K562 (cell line): ENCODE data around the gene SYNE1. TPM values are rescaled to one million over a fixed set of nuclear protein-coding genes. Genes with fewer than 3 reads are reported as not detected.

Experiments used
- ATAC-seq: fragments of 200-7000 bp; cut with Tn5 transposase; 3 replicates; pipeline ENCODE4 v1.9.1; 2020; ENCODE audit warnings: moderate library complexity
- BruUV-seq: library from RNA; stranded (reverse); fragments of 400-500 nt; replicated peaks from 2 replicates; lab custom pipeline; 2021; lab: Mats Ljungman, UMichigan
- CTCF ChIA-PET: fragments of 300-600 bp; formaldehyde crosslinking; extraction: SDS; loops from one replicate; lab custom pipeline; 2021; ENCODE audit warnings: low intra/inter-chr PET ratio; lab: Yijun Ruan, JAX
- POLR2A ChIA-PET: fragments of 300-600, 350-650 bp; sonication (Branson Sonifier 250); formaldehyde crosslinking; extraction: SDS; loops from one replicate; lab custom pipeline; 2021; ENCODE audit warnings: antibody characterized with exemption, inconsistent platforms; lab: Yijun Ruan, JAX
- DNase-seq, 4 experiments: peaks; one replicate each; pipeline versions ENCODE4 v3.0.0 to v3.0.0-alpha.2; 2011 to 2018; ENCODE audit warnings: low spot score in 3 of 4, mixed read lengths in 3 of 4; ENCODE audit errors: extremely low read depth in 1 of 4
- FAIRE-seq: peaks from 2 replicates; lab custom pipeline; 2011; peaks lifted over from hg19 to GRCh38; lab: Jason Lieb, UNC
- H2AFZ ChIP-seq: 2 replicates; pipeline ENCODE4 v1.6.0; 2011; ENCODE audit warnings: low read depth, low read length, control low read depth, inconsistent platforms
- H3K27ac ChIP-seq: fragments of 200-600 bp; 3 replicates; pipeline ENCODE4 v1.8.0; 2011; ENCODE audit warnings: low read depth, mild to moderate bottlenecking, control low read depth, inconsistent platforms, low read length, moderate library complexity, mixed read lengths; ENCODE audit errors: extremely low read depth
- H3K27me3 ChIP-seq, 2 experiments: fragments of 300-600 bp in 1 of 2; 2 replicates in 1 of 2; 3 replicates in 1 of 2; pipeline versions ENCODE4 v1.6.0 to v1.8.0; 2011; ENCODE audit warnings: inconsistent platforms in 2 of 2, low read length in 2 of 2, mild to moderate bottlenecking in 1 of 2, mixed read lengths in 1 of 2, moderate library complexity in 1 of 2; ENCODE audit not compliant: control insufficient read depth in 2 of 2, insufficient read depth in 2 of 2
- H3K36me3 ChIP-seq: fragments of 300-600 bp; 3 replicates; pipeline ENCODE4 v1.8.0; 2011; ENCODE audit warnings: mild to moderate bottlenecking, low read length, inconsistent platforms; ENCODE audit not compliant: control insufficient read depth, insufficient read depth
- H3K4me1 ChIP-seq, 2 experiments: fragments of 200-600 bp in 1 of 2; replicated peaks in 1 of 2; 2 replicates in 1 of 2; 3 replicates in 1 of 2; pipeline versions ENCODE4 v1.5.1 to v1.8.0; 2011; ENCODE audit warnings: inconsistent platforms in 2 of 2, low read length in 2 of 2, mild to moderate bottlenecking in 1 of 2, mixed read lengths in 1 of 2, moderate library complexity in 1 of 2; ENCODE audit not compliant: control insufficient read depth in 2 of 2, insufficient read depth in 2 of 2
- H3K4me2 ChIP-seq: 2 replicates; pipeline ENCODE4 v1.6.1; 2011; ENCODE audit warnings: low read length, control low read depth, inconsistent platforms, mixed read lengths; ENCODE audit not compliant: insufficient read depth
- H3K4me3 ChIP-seq: fragments of 200-600 bp; sonication (generic), shearing (Covaris generic); 2 replicates; pipeline ENCODE4 v1.5.1; 2016; ENCODE audit warnings: control low read depth, inconsistent platforms
- H3K79me2 ChIP-seq: fragments of 200-600 bp; 3 replicates; pipeline ENCODE4 v1.8.0; 2011; ENCODE audit warnings: low read length, inconsistent platforms; ENCODE audit not compliant: control insufficient read depth, insufficient read depth
- H3K9ac ChIP-seq, 2 experiments: 2 replicates each; pipeline versions ENCODE4 v1.6.0 to v1.6.1; 2011; ENCODE audit warnings: low read depth in 2 of 2, low read length in 2 of 2, control low read depth in 1 of 2, inconsistent platforms in 1 of 2, mild to moderate bottlenecking in 1 of 2, mixed read lengths in 1 of 2; ENCODE audit not compliant: insufficient read depth in 1 of 2
- H3K9me1 ChIP-seq: one replicate; pipeline ENCODE4 v1.6.0; 2011; ENCODE audit warnings: inconsistent platforms, mild to moderate bottlenecking, low read length, moderate library complexity; ENCODE audit not compliant: control insufficient read depth, insufficient read depth
- H3K9me3 ChIP-seq: replicated peaks from 2 replicates; pipeline ENCODE4 v1.5.1; 2011; ENCODE audit warnings: low read depth, low read length, inconsistent platforms; ENCODE audit not compliant: control insufficient read depth, insufficient read depth
- H4K20me1 ChIP-seq: replicated peaks from 2 replicates; pipeline ENCODE4 v1.6.1; 2011; ENCODE audit warnings: low read length, inconsistent platforms, mixed read lengths; ENCODE audit not compliant: control insufficient read depth, insufficient read depth
- ERF ChIP-seq: fragments of 450-650 bp; formaldehyde crosslinking; IDR thresholded peaks from 2 replicates; pipeline ENCODE4 v1.4.0; 2020; ENCODE audit warnings: mild to moderate bottlenecking, mixed read lengths
- FOXA1 ChIP-seq: fragments of 450-650 bp; IDR thresholded peaks from 2 replicates; pipeline ENCODE4 v1.6.1; 2016; ENCODE audit warnings: mild to moderate bottlenecking, borderline replicate concordance
- FUS ChIP-seq: fragments of 200-400 bp; formaldehyde crosslinking; optimal IDR thresholded peaks from 2 replicates; pipeline ENCODE3; 2017; ENCODE audit warnings: low read depth, low read length
- HOXB6 ChIP-seq: fragments of 250-450 bp; sonication (Bioruptor Pico); IDR thresholded peaks from 2 replicates; pipeline ENCODE4 v1.5.1; 2022; ENCODE audit warnings: mild to moderate bottlenecking, borderline replicate concordance
- MITF ChIP-seq: IDR thresholded peaks from 2 replicates; pipeline ENCODE4 v1.6.1; 2014; ENCODE audit warnings: antibody characterized with exemption
- NR2C1 ChIP-seq, 2 experiments: fragments of 450-650 bp; IDR thresholded peaks; 2 replicates each; pipeline ENCODE4 v1.6.1; 2017; ENCODE audit warnings: mild to moderate bottlenecking in 2 of 2, antibody characterized with exemption in 1 of 2, inconsistent platforms in 1 of 2, missing compliant biosample characterization in 1 of 2, missing genetic modification characterization in 1 of 2
- PHF8 ChIP-seq: fragments of 200-600 bp; sonication (generic); IDR thresholded peaks from 2 replicates; pipeline ENCODE4 v1.6.1; 2012; ENCODE audit warnings: mixed run types, mild to moderate bottlenecking, inconsistent platforms, low read length, moderate library complexity, borderline replicate concordance
- POLR2A ChIP-seq: fragments of 450-650 bp; conservative IDR thresholded peaks from 2 replicates; pipeline ENCODE4 v1.6.1; 2016
- RBM25 ChIP-seq: fragments of 200-400 bp; formaldehyde crosslinking; IDR thresholded peaks from 2 replicates; pipeline ENCODE4 v1.6.1; 2018; ENCODE audit warnings: low read length, low read depth, moderate library complexity; ENCODE audit not compliant: severe bottlenecking
- SLC30A9 ChIP-seq: fragments of 250-450 bp; sonication (Bioruptor Pico); IDR thresholded peaks from 2 replicates; pipeline ENCODE4 v1.8.0; 2022; ENCODE audit warnings: mild to moderate bottlenecking, moderate library complexity
- SRSF9 ChIP-seq: fragments of 200-400 bp; formaldehyde crosslinking; IDR thresholded peaks from 2 replicates; pipeline ENCODE4 v1.6.1; 2017; ENCODE audit warnings: low read depth, low read length, borderline replicate concordance
- TCF3 ChIP-seq: sonication (generic); formaldehyde crosslinking; IDR thresholded peaks from 2 replicates; pipeline ENCODE4 v1.4.0; 2020; ENCODE audit warnings: mild to moderate bottlenecking, missing genetic modification reagents
- TCF7L2 ChIP-seq: fragments of 150-350 bp; IDR thresholded peaks from 2 replicates; pipeline ENCODE4 v1.6.1; 2016; ENCODE audit warnings: low read depth, mild to moderate bottlenecking, low read length, moderate library complexity
- THAP12 ChIP-seq: fragments of 250-450 bp; sonication (Bioruptor Pico); IDR thresholded peaks from 2 replicates; pipeline ENCODE4 v1.9.0; 2021; ENCODE audit warnings: mild to moderate bottlenecking, inconsistent platforms
- ZNF253 ChIP-seq: fragments of 250-450 bp; sonication (Bioruptor Pico); conservative IDR thresholded peaks from 2 replicates; pipeline ENCODE4 v1.6.1; 2021; ENCODE audit warnings: mild to moderate bottlenecking
- WGBS: fragments of 100-300 bp; shearing (Covaris generic); methylation state at CpG from one replicate; pipeline ENCODE4 v1.1.6; 2016; ENCODE audit warnings: low coverage, mixed read lengths; ENCODE audit not compliant: insufficient coverage; ENCODE audit errors: missing lambda C conversion rate; 5-methylcytosine and 5-hydroxymethylcytosine counted together
- in situ Hi-C: fragments of 300-500 bp; cut with MboI; formaldehyde crosslinking; loops from 4 replicates; pipeline ENCODE4 v1.15.0; 2018; ENCODE audit warnings: inconsistent platforms, mixed read lengths
- intact Hi-C: fragments of 100-400 bp; cut with micrococcal nuclease; formaldehyde crosslinking; loops from 2 replicates; pipeline ENCODE4 v1.14.2; 2022
- polyA plus RNA-seq, 8 experiments: library from polyadenylated mRNA; depleted of rRNA in 4 of 8; stranded (reverse) in 5 of 8; unstranded in 3 of 8; fragments of >200 nt; fragmentation: Nextera tagmentation in 2 of 8; fragmentation: Illumina TruSeq in 1 of 8; extraction: Ambion mirVana in 2 of 8; extraction: Trizol in 1 of 8; gene quantifications; 2 replicates each; pipeline versions ENCODE4 v1.2.1 to v1.2.3, GENCODE V29; 2011 to 2014; ENCODE audit warnings: inconsistent platforms in 1 of 8, missing spikeins in 1 of 8
- total RNA-seq, 7 experiments: library from RNA; depleted of rRNA in 6 of 7; stranded (reverse); fragments of >200 nt in 6 of 7; fragmentation: Illumina TruSeq in 2 of 7; extraction: Trizol in 2 of 7; gene quantifications; 2 replicates each; pipeline versions ENCODE4 v1.2.1 to v1.2.3, GENCODE V29; 2011 to 2021; ENCODE audit warnings: low replicate concordance in 1 of 7

Gene SYNE1
- total and polyA plus RNA-seq, 9 of the 15 experiments (the other 6 are each of a cell fraction or from before 2014, with no cell fraction given) = under 0.01 to 0.42 (median 0.08) TPM; not detected in 1

GRCh38 chr6:152508477-152508876 is 128.7 kb downstream of the SYNE1 start:
- TF ChIP-seq SRSF9 (no peak), ERF (no peak), POLR2A (no peak), FUS (no peak), ZNF253 (CRISPR knock-in tag) (no peak)
- no peak overlapping the region for H3K27ac ChIP-seq
- ChIA-PET POLR2A (interaction anchor here (0.5 kb wide), 1 partner anchor 916 kb away, joined by 3 read pairs; no protein-coding TSS in a partner anchor), CTCF (no interaction called here)
- no peaks in the 10 kb centered on the region for H3K9me1 ChIP-seq
- in situ Hi-C loops = no loop called here
- H4K20me1 ChIP-seq = no peaks in the 10 kb centered on the region
- H3K27me3 ChIP-seq = no peaks in the 10 kb centered on the region
- no peaks in the 10 kb centered on the region for H3K36me3 ChIP-seq
- DNase-seq = no peak
- intact Hi-C loops = no loop called here
- no peak for FAIRE-seq
- WGBS = 2% methylated on average over 2 of the region's 2 CpGs
- no peak overlapping the region for H3K4me2 ChIP-seq
- no peak overlapping the region for H2AFZ ChIP-seq
- H3K9ac ChIP-seq = no peak overlapping the region
- H3K4me3 ChIP-seq = no peak overlapping the region
- H3K4me1 ChIP-seq = no peaks in the 10 kb centered on the region
- no peaks in the 10 kb centered on the region for H3K79me2 ChIP-seq
- no peaks in the 10 kb centered on the region for H3K9me3 ChIP-seq
- no TSS peak for BruUV-seq
- ATAC-seq = no peak

GRCh38 chr6:152503546-152503945 is 133.6 kb downstream of the SYNE1 start:
- H3K4me1 ChIP-seq = no peaks in the 10 kb centered on the region
- H3K27ac ChIP-seq = no peak overlapping the region
- intact Hi-C loops (no loop called here), in situ Hi-C loops (no loop called here)
- no peaks in the 10 kb centered on the region for H3K36me3 ChIP-seq
- no peaks in the 10 kb centered on the region for H3K27me3 ChIP-seq
- H4K20me1 ChIP-seq = no peaks in the 10 kb centered on the region
- no peak overlapping the region for H3K4me2 ChIP-seq
- DNase-seq (no peak), FAIRE-seq (no peak), ATAC-seq (no peak)
- ChIA-PET CTCF (no interaction called here), POLR2A (no interaction called here)
- no peak overlapping the region for H3K9ac ChIP-seq
- no peak overlapping the region for H3K4me3 ChIP-seq
- BruUV-seq = no TSS peak
- H3K9me1 ChIP-seq = no peaks in the 10 kb centered on the region
- no peaks in the 10 kb centered on the region for H3K79me2 ChIP-seq
- H2AFZ ChIP-seq = no peak overlapping the region
- 0% methylated on average over 3 of the region's 3 CpGs for WGBS
- H3K9me3 ChIP-seq = no peaks in the 10 kb centered on the region
- no peak for TF ChIP-seq TCF3
- no peak for TF ChIP-seq MITF
- TF ChIP-seq HOXB6 = no peak
- no peak for TF ChIP-seq NR2C1 (IDR thresholded peaks at IDR 0.05)
- no peak for TF ChIP-seq NR2C1 (tag; IDR thresholded peaks at IDR 0.05)
- no peak for TF ChIP-seq PHF8
- no peak for TF ChIP-seq THAP12 (CRISPR knock-in tag)
- TF ChIP-seq FOXA1 = no peak
- TF ChIP-seq TCF7L2 = no peak
- TF ChIP-seq SLC30A9 = no peak
- no peak for TF ChIP-seq RBM25
